GM12878 (cell line): Measurements from ENCODE around the gene PPM1D. TPM values are rescaled to one million over a fixed set of nuclear protein-coding genes. Genes with fewer than 3 reads are reported as not detected.
"Not testable (repeated sequence)": the region's sequence is repeated elsewhere in the genome, so short reads cannot be mapped to it uniquely, and the experiment has no call there.

Experiments used
- ATAC-seq: fragments of 200-7000 bp; cut with Tn5 transposase; 3 replicates; pipeline ENCODE4 v1.9.1; 2020; ENCODE audit warnings: mild to moderate bottlenecking, moderate library complexity
- BruUV-seq: library from RNA; stranded (reverse); fragments of 400-500 nt; replicated peaks from 2 replicates; lab custom pipeline; 2021; lab: Mats Ljungman, UMichigan
- CTCF ChIA-PET: fragments of 300-600 bp; sonication (Branson Sonifier 250); formaldehyde crosslinking; extraction: SDS; loops from one replicate; lab custom pipeline; 2021; ENCODE audit warnings: inconsistent platforms; lab: Yijun Ruan, JAX
- POLR2A ChIA-PET: fragments of 350-600 bp; formaldehyde crosslinking; extraction: SDS; loops from one replicate; lab custom pipeline; 2021; ENCODE audit warnings: inconsistent platforms; lab: Charles Lee
- RAD21 ChIA-PET: fragments of 300-600 bp; sonication (Branson Sonifier 250); formaldehyde crosslinking; loops from one replicate; lab custom pipeline; 2023; ENCODE audit warnings: antibody characterized with exemption; ENCODE audit not compliant: unreplicated experiment; lab: Charles Lee
- SMC1A ChIA-PET: fragments of 300-600 bp; sonication (Branson Sonifier 250); formaldehyde crosslinking; loops from one replicate; lab custom pipeline; 2023; ENCODE audit not compliant: unreplicated experiment, uncharacterized antibody; lab: Charles Lee
- DNase-seq: peaks from one replicate; pipeline ENCODE4 v3.0.0-alpha.2; 2011; ENCODE audit warnings: low read depth, low spot score
- FAIRE-seq: peaks from 3 replicates; lab custom pipeline; 2011; peaks lifted over from hg19 to GRCh38; lab: Jason Lieb, UNC
- H2AFZ ChIP-seq: 2 replicates; pipeline ENCODE4 v1.6.0; 2011; ENCODE audit warnings: low read depth, low read length, control low read depth; ENCODE audit not compliant: control insufficient read depth
- H3K27ac ChIP-seq: 2 replicates; pipeline ENCODE4 v1.5.1; 2011; ENCODE audit warnings: control low read depth; ENCODE audit not compliant: control insufficient read depth, insufficient read depth
- H3K27me3 ChIP-seq, 2 experiments: replicated peaks in 1 of 2; 2 replicates each; pipeline versions ENCODE4 v1.6.0 to v1.6.1; 2011; ENCODE audit warnings: low read length in 1 of 2; ENCODE audit not compliant: control insufficient read depth in 2 of 2, insufficient read depth in 2 of 2
- H3K36me3 ChIP-seq, 2 experiments: 2 replicates each; pipeline ENCODE4 v1.5.1; 2011; ENCODE audit warnings: low read length in 1 of 2; ENCODE audit not compliant: control insufficient read depth in 2 of 2, insufficient read depth in 2 of 2
- H3K4me1 ChIP-seq: 2 replicates; pipeline ENCODE4 v1.6.1; 2011; ENCODE audit warnings: mild to moderate bottlenecking, low read length, moderate library complexity, mixed read lengths; ENCODE audit not compliant: control insufficient read depth, insufficient read depth
- H3K4me2 ChIP-seq: 2 replicates; pipeline ENCODE4 v1.6.0; 2011; ENCODE audit warnings: control low read depth; ENCODE audit not compliant: control insufficient read depth, insufficient read depth
- H3K4me3 ChIP-seq: fragments of 200-600 bp; sonication (generic); 2 replicates; pipeline ENCODE4 v1.5.1; 2016
- H3K79me2 ChIP-seq: 2 replicates; pipeline ENCODE4 v1.6.0; 2011; ENCODE audit warnings: low read length; ENCODE audit not compliant: control insufficient read depth, insufficient read depth
- H3K9ac ChIP-seq: 2 replicates; pipeline ENCODE4 v1.8.0; 2011; ENCODE audit warnings: low read length, control low read depth, mixed read lengths; ENCODE audit not compliant: control insufficient read depth, insufficient read depth
- H3K9me3 ChIP-seq: replicated peaks from 3 replicates; pipeline ENCODE4 v1.5.1; 2011; ENCODE audit warnings: mild to moderate bottlenecking, low read length; ENCODE audit not compliant: control insufficient read depth, insufficient read depth
- H4K20me1 ChIP-seq: 2 replicates; pipeline ENCODE4 v1.6.0; 2011; ENCODE audit not compliant: control insufficient read depth, insufficient read depth
- NFYB ChIP-seq: IDR thresholded peaks from 2 replicates; pipeline ENCODE4 v1.6.1; 2011; ENCODE audit warnings: low read depth, mild to moderate bottlenecking, low read length, improper control_type of control experiment, moderate library complexity; ENCODE audit not compliant: insufficient read depth
- WGBS: methylation state at CpG from one replicate; pipeline ENCODE4 v1.1.6; 2016; ENCODE audit warnings: low lambda C conversion rate; ENCODE audit not compliant: insufficient replicate concordance, insufficient coverage; ENCODE audit errors: missing lambda C conversion rate; 5-methylcytosine and 5-hydroxymethylcytosine counted together
- in situ Hi-C: fragments of 300-500 bp; cut with MboI; formaldehyde crosslinking; loops from 9 replicates; pipeline ENCODE4 v1.14.3; 2018; ENCODE audit warnings: mixed read lengths
- intact Hi-C: fragments of 100-400 bp; cut with micrococcal nuclease; formaldehyde crosslinking; loops from one replicate; pipeline ENCODE4 v1.14.2; 2022; ENCODE audit not compliant: unreplicated experiment
- polyA plus RNA-seq, 11 experiments: library from polyadenylated mRNA; depleted of rRNA in 4 of 11; unstranded in 6 of 11; stranded (reverse) in 5 of 11; fragments of >200 nt; fragmentation: Nextera tagmentation in 4 of 11; fragmentation: Illumina TruSeq in 1 of 11; extraction: Ambion mirVana in 4 of 11; extraction: Trizol in 1 of 11; gene quantifications; 1 replicate in 1 of 11; 2 replicates in 10 of 11; pipeline versions ENCODE4 v1.2.1 to v1.2.3, GENCODE V29; 2011 to 2016; ENCODE audit warnings: inconsistent platforms in 2 of 11, missing spikeins in 2 of 11, low read depth in 1 of 11
- total RNA-seq, 4 experiments: library from RNA; depleted of rRNA in 3 of 4; stranded (reverse); fragments of >200 nt in 3 of 4; fragmentation: Illumina TruSeq in 1 of 4; extraction: Trizol in 1 of 4; gene quantifications; 2 replicates each; pipeline versions ENCODE4 v1.2.1 to v1.2.3, GENCODE V29; 2013 to 2021
- TF ChIP-seq, protein P1 (sequence below): fragments of 450-650 bp; IDR thresholded peaks from 2 replicates; pipeline ENCODE4 v1.6.1; 2016; ENCODE audit warnings: mild to moderate bottlenecking

PPM1D gene
- total and polyA plus RNA-seq, 10 of the 15 experiments (the other 5 are each of a cell fraction or from before 2014, with no cell fraction given) = 1.9 to 20.8 (median 10.7) TPM

DNA sequence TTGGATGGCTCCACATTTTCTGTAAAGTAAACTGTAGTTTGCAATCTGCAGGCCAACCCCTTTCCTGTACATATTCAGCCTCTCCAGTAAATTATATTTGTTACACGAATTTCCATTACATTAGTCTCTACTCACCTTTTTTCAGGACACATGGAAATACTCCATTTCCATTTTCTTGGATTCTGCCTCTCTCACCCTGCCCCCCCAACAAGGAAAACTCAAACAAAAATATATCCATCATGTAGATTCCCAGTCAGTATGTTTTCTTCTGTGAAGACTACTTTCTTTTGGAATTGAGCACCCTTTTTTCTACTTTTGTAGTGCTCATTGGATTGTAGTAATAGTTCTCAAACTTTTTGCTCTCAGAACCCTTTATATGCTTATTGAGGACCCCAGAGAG lies 2.9 kb downstream of the PPM1D start:
- CTCF ChIA-PET = interaction anchor here (0.9 to 5.9 kb wide), 2 partner anchors 33 to 36 kb away, joined by 3 to 47 read pairs; no protein-coding TSS in a partner anchor
- H3K9me3 ChIP-seq = no peaks in the 10 kb centered on the region
- no peaks in the 10 kb centered on the region for H3K36me3 ChIP-seq
- no peak for ATAC-seq
- in situ Hi-C loops = no loop called here
- no peaks in the 10 kb centered on the region for H3K27me3 ChIP-seq
- H2AFZ ChIP-seq = no peak overlapping the region
- peak overlapping the region; percentile 45 for H3K4me2 ChIP-seq
- no TSS peak for BruUV-seq
- peak overlapping the region; percentile 81 for H3K9ac ChIP-seq
- H3K27ac ChIP-seq = no peak overlapping the region
- POLR2A ChIA-PET = interaction anchor here (0.7 to 0.9 kb wide), 3 partner anchors 11 to 504 kb away, joined by 4 to 12 read pairs (median 5); no protein-coding TSS in a partner anchor
- no peak for DNase-seq
- H3K4me3 ChIP-seq = peak overlapping the region; percentile 89
- RAD21 ChIA-PET = no interaction called here
- H3K4me1 ChIP-seq = no peaks in the 10 kb centered on the region
- intact Hi-C loops = no loop called here
- SMC1A ChIA-PET = interaction anchor here (0.7 to 2.2 kb wide), 4 partner anchors 11 to 40 kb away, joined by 3 to 10 read pairs (median 4); no protein-coding TSS in a partner anchor
- no peaks in the 10 kb centered on the region for H4K20me1 ChIP-seq
- TF ChIP-seq NFYB = no peak
- TF ChIP-seq, protein P1, sequence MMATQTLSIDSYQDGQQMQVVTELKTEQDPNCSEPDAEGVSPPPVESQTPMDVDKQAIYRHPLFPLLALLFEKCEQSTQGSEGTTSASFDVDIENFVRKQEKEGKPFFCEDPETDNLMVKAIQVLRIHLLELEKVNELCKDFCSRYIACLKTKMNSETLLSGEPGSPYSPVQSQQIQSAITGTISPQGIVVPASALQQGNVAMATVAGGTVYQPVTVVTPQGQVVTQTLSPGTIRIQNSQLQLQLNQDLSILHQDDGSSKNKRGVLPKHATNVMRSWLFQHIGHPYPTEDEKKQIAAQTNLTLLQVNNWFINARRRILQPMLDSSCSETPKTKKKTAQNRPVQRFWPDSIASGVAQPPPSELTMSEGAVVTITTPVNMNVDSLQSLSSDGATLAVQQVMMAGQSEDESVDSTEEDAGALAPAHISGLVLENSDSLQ = no peak
- TF ChIP-seq, all 136 proteins: peak for 0
- FAIRE-seq = no peak
- peaks cover 75% of the 10 kb centered on the region for H3K79me2 ChIP-seq
- 0% methylated on average over 1 of the region's 1 CpG for WGBS

DNA sequence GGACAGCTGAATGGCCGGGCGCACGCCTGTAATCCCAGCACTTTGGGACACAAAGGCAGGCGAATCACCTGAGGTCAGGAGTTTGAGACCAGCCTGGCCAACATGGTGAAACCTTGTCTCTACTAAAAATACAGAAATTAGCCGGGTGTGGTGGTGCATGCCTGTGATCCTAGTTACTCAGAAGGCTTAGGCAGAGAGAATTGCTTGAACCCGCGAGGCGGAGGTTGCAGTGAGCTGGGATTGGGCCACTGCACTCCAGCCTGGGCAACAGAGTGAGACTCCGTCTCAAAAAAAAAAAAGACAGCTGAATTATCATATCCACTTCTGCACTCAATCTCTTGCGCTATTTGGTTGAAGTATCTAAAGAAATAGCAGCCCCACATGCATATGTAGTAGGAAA lies 3.5 kb downstream of the PPM1D start:
- POLR2A ChIA-PET = not testable (repeated sequence)

More for the DNA sequence above, 3.5 kb downstream of the PPM1D start:
- H3K79me2 ChIP-seq = peaks cover 81% of the 10 kb centered on the region
- RAD21 ChIA-PET = interaction anchor here (1.0 to 1.2 kb wide), 3 partner anchors 10 to 206 kb away, joined by 3 read pairs; no protein-coding TSS in a partner anchor
- FAIRE-seq, H3K9ac ChIP-seq, in situ Hi-C loops, H3K9me3 ChIP-seq, BruUV-seq, H2AFZ ChIP-seq, H3K4me1 ChIP-seq, DNase-seq, intact Hi-C loops, H3K36me3 ChIP-seq, H3K27ac ChIP-seq, ATAC-seq, H3K27me3 ChIP-seq, H4K20me1 ChIP-seq: not testable (repeated sequence)
- 0 out of 2 replicates have a peak overlapping the region, but pooled peaks have one; percentile 0 for H3K4me2 ChIP-seq
- WGBS = 95% methylated on average over 10 of the region's 10 CpGs
- SMC1A ChIA-PET = interaction anchor here (0.9 to 2.2 kb wide), 5 partner anchors 10 to 79 kb away, joined by 3 to 10 read pairs (median 4); no protein-coding TSS in a partner anchor
- H3K4me3 ChIP-seq = peak overlapping the region; percentile 46
- CTCF ChIA-PET = interaction anchor here (0.6 to 5.9 kb wide), 4 partner anchors 8 to 809 kb away, joined by 3 to 47 read pairs (median 4); no protein-coding TSS in a partner anchor
